Activated T-helper 17 cell treated with anti-CD3 and anti-CD28 coated beads, Interleukin-2, amount 50 U/mL, for 72 hours (primary cell): ENCODE measurements around the gene TCTN3. TPM values are rescaled to one million over a fixed set of nuclear protein-coding genes. Genes with fewer than 3 reads are reported as not detected.

Experiments used
- ATAC-seq: fragments of 150-1000 bp; cut with Tn5 transposase; replicated peaks from 2 replicates; pipeline ENCODE4 v1.10.0; 2021; ENCODE audit warnings: mild to moderate bottlenecking, moderate library complexity
- H3K27ac Mint-ChIP-seq: one replicate; pipeline ENCODE4 v1.8.0; 2022; ENCODE audit warnings: mixed read lengths
- H3K27me3 Mint-ChIP-seq: one replicate; pipeline ENCODE4 v1.8.0; 2022; ENCODE audit warnings: mixed read lengths
- H3K36me3 Mint-ChIP-seq: one replicate; pipeline ENCODE4 v1.8.0; 2022; ENCODE audit warnings: low read depth, mild to moderate bottlenecking, mixed read lengths
- H3K4me1 Mint-ChIP-seq: one replicate; pipeline ENCODE4 v1.8.0; 2022; ENCODE audit warnings: mixed read lengths
- H3K4me3 Mint-ChIP-seq: one replicate; pipeline ENCODE4 v1.8.0; 2022; ENCODE audit warnings: mild to moderate bottlenecking, mixed read lengths
- H3K9me3 Mint-ChIP-seq: one replicate; pipeline ENCODE4 v1.8.0; 2022; ENCODE audit warnings: mixed read lengths
- total RNA-seq, 2 donors: library from RNA; stranded (reverse); gene quantifications; one replicate each; pipeline ENCODE4 v1.2.3, GENCODE V29; 2022

The TCTN3 gene
- total RNA-seq, 2 donors from 2014 or later: 20.3 to 40.6 TPM

DNA sequence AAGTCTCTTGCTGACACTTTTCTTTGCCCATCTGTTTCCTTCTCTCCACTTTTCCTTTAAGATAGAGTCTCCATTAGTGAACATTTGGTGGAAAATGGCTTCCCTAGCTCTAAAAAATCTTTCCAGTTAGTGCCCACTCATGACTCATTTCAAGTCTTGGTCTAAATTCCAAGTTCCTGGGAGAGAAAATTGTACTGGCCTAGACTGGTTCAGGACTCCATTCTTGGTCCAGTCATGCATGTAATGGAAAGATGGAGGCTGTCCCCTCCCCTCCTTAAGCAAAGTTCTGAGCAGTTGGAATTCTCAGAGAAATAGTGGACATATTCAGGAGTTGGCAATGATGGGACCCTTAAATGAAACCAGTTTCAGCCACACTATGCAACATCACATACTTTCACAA, 33.4 kb downstream of the TCTN3 start:
- Mint-ChIP-seq H3K9me3 (peaks cover 4% of the 10 kb centered on the region), H3K36me3 (peaks cover 30% of the 10 kb centered on the region), H3K27ac (no peak overlapping the region), H3K27me3 (no peaks in the 10 kb centered on the region), H3K4me3 (no peak overlapping the region), H3K4me1 (peaks cover 18% of the 10 kb centered on the region)
- no peak for ATAC-seq

DNA sequence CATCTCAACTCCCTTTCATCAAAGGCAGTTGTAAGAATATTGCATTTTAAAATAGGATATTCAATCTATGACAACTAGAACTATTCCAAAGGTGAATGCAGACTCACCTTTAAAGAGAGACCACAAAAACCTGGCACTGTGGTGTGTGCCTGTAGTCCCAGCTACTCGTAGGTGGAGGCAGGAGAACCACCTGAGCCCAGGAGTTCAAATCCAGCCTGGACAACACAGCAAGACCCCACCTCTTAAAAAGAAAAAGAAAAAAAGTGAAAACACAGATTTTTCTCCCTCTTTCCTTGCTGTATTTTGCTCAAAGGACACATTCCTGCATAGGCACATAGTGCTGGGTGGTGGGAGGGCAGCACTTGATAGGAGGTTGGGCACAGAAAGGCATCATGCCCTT, 36.5 kb downstream of the TCTN3 start:
- ATAC-seq: no peak
- Mint-ChIP-seq H3K9me3 (peaks cover 4% of the 10 kb centered on the region), H3K36me3 (peaks cover 29% of the 10 kb centered on the region), H3K27ac (no peak overlapping the region), H3K27me3 (no peaks in the 10 kb centered on the region), H3K4me1 (peaks cover 19% of the 10 kb centered on the region), H3K4me3 (peak overlapping the region; percentile 99)

GRCh38 chr10:95656291-95657164, 37.2 kb downstream of the TCTN3 start, which contains the start of gene ALDH18A1:
TSS of gene ALDH18A1 (minus strand) at chr10:95656711. CDS start at chr10:95653377, 3,334 bp downstream.
- H3K4me3 Mint-ChIP-seq: peak within 1 kb of the TSS; percentile 99
- H3K27ac Mint-ChIP-seq: peak within 1 kb of the TSS; percentile 98
- H3K36me3 Mint-ChIP-seq: peaks cover 37% of the 10 kb centered on the region
- H3K4me1 Mint-ChIP-seq: peaks cover 23% of the 10 kb centered on the region
- ATAC-seq: peak; percentile 88
- H3K27me3 Mint-ChIP-seq: no peaks in the 10 kb centered on the region
- H3K9me3 Mint-ChIP-seq: peaks cover 7% of the 10 kb centered on the region

- Mint-ChIP-seq H3K27ac (peak overlapping the region; percentile 98), H3K4me1 (peaks cover 27% of the 10 kb centered on the region), H3K36me3 (peaks cover 45% of the 10 kb centered on the region), H3K4me3 (peak overlapping the region; percentile 99), H3K27me3 (no peaks in the 10 kb centered on the region), H3K9me3 (peaks cover 11% of the 10 kb centered on the region)
- peak; percentile 47 for ATAC-seq
Measured at GRCh38 chr10:95655571-95656290, 38.0 kb downstream of the TCTN3 start.

GRCh38 chr10:95653895-95654294, 39.8 kb downstream of the TCTN3 start:
- Mint-ChIP-seq H3K36me3 (peaks cover 60% of the 10 kb centered on the region), H3K27ac (no peak overlapping the region), H3K27me3 (no peaks in the 10 kb centered on the region), H3K4me1 (peaks cover 28% of the 10 kb centered on the region), H3K4me3 (no peak overlapping the region), H3K9me3 (peaks cover 11% of the 10 kb centered on the region)
- no peak for ATAC-seq

DNA sequence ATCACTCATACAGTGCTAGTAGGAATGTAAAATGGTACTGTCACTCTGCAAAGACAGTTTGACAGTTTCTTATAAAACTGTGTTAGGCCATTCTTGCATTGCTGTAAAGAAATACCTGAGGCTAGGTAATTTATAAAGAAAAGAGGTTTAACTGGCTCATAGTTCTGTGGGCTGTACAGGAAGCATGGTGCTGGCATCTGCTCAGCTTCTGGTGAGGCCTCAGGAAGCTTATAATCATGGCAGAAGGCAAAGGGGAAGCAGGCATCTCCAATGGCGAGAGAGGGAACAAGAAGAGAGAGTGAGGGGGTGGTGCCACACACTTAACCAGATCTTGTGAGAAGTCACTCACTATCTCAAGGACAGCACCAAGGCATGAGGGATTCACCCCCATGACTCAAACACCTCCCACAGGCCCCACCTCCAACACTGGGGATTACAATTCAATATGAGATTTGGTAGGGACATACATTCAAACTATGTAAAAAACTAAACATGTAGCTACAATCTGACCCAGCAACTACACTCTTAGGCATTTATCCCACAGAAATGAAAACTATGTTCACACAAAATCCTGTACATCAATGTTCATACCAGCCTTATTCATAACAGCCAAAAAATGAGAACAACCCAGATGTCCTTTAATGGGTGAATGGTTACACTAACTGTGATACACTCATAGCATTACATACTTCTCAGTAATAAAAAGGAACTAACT, 42.2 kb downstream of the TCTN3 start:
- ATAC-seq: peak; percentile 22
- H3K36me3 Mint-ChIP-seq: peaks cover 81% of the 10 kb centered on the region
- H3K4me1 Mint-ChIP-seq: peaks cover 18% of the 10 kb centered on the region

GRCh38 chr10:95650232-95650631, 43.5 kb downstream of the TCTN3 start:
- Mint-ChIP-seq H3K4me3 (no peak overlapping the region), H3K27me3 (no peaks in the 10 kb centered on the region), H3K9me3 (peaks cover 7% of the 10 kb centered on the region), H3K36me3 (peaks cover 85% of the 10 kb centered on the region), H3K27ac (no peak overlapping the region), H3K4me1 (peaks cover 16% of the 10 kb centered on the region)
- ATAC-seq: no peak

More for the DNA sequence above, 42.2 kb downstream of the TCTN3 start:
- H3K27me3 Mint-ChIP-seq: no peaks in the 10 kb centered on the region
- peaks cover 7% of the 10 kb centered on the region for H3K9me3 Mint-ChIP-seq
- H3K4me3 Mint-ChIP-seq: no peak overlapping the region
- H3K27ac Mint-ChIP-seq: peak overlapping the region; percentile 8

DNA sequence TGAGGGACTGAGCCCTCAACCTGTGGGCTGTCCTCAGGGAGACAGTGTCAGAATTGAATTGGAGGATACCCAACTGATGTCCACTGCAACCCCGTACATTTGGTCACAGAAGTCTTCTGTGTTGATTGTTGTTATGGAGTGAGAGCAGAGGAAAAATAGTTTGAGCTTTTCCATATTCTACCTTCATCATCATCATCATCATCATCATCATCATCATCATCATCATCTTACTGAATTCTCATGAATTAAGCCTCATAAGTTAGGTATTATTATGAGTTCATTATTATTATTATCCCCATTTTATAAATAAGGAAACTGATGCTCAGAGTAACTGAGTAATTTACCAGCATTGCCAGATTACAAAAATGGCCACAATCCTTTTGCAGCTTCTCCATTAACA, 45.6 kb downstream of the TCTN3 start:
- Mint-ChIP-seq H3K4me3 (no peak overlapping the region), H3K27ac (no peak overlapping the region), H3K4me1 (peaks cover 15% of the 10 kb centered on the region), H3K9me3 (peaks cover 7% of the 10 kb centered on the region), H3K27me3 (no peaks in the 10 kb centered on the region), H3K36me3 (peaks cover 93% of the 10 kb centered on the region)
- ATAC-seq: no peak

DNA sequence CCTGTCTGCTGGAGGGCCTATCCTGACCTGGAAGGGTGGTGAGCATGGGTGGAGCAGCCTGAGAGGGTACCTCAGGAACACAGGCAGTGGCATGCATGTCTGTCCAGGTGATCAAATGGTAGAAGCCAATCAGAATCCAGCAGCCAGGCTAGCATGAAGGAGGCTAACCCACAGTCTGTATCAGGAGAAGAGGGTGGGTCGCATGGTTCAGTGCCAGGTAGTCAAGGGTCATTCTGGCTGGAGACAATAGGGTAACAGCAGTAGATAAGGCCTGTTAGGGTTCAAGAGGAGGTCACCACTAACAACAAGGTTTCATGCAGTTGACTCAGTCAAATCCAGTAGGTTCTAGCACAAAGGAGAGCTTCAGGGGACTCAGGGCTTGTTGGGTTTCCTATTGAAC, 47.6 kb downstream of the TCTN3 start:
- Mint-ChIP-seq H3K27me3 (no peaks in the 10 kb centered on the region), H3K4me1 (peaks cover 8% of the 10 kb centered on the region), H3K27ac (no peak overlapping the region), H3K9me3 (peaks cover under 1% of the 10 kb centered on the region), H3K4me3 (no peak overlapping the region), H3K36me3 (peaks cover 93% of the 10 kb centered on the region)
- no peak for ATAC-seq

- Mint-ChIP-seq H3K4me1 (peaks cover 7% of the 10 kb centered on the region), H3K4me3 (no peak overlapping the region), H3K36me3 (peaks cover 93% of the 10 kb centered on the region), H3K9me3 (no peaks in the 10 kb centered on the region), H3K27ac (peak overlapping the region; percentile 39), H3K27me3 (no peaks in the 10 kb centered on the region)
- ATAC-seq: no peak
Measured at GRCh38 chr10:95644901-95645300, 48.8 kb downstream of the TCTN3 start.

- H3K27ac Mint-ChIP-seq: no peak overlapping the region
- H3K36me3 Mint-ChIP-seq: peaks cover 95% of the 10 kb centered on the region
- H3K27me3 Mint-ChIP-seq: no peaks in the 10 kb centered on the region
- H3K9me3 Mint-ChIP-seq: no peaks in the 10 kb centered on the region
- H3K4me1 Mint-ChIP-seq: peaks cover under 1% of the 10 kb centered on the region
- no peak overlapping the region for H3K4me3 Mint-ChIP-seq
- ATAC-seq: no peak
Measured at GRCh38 chr10:95640891-95641315, 52.8 kb downstream of the TCTN3 start.

- H3K4me1 Mint-ChIP-seq: no peaks in the 10 kb centered on the region
- ATAC-seq: no peak
- H3K36me3 Mint-ChIP-seq: peaks cover 99% of the 10 kb centered on the region
- H3K27me3 Mint-ChIP-seq: no peaks in the 10 kb centered on the region
- H3K9me3 Mint-ChIP-seq: no peaks in the 10 kb centered on the region
- no peak overlapping the region for H3K27ac Mint-ChIP-seq
- H3K4me3 Mint-ChIP-seq: no peak overlapping the region
Measured at GRCh38 chr10:95637911-95638310, 55.8 kb downstream of the TCTN3 start.

DNA sequence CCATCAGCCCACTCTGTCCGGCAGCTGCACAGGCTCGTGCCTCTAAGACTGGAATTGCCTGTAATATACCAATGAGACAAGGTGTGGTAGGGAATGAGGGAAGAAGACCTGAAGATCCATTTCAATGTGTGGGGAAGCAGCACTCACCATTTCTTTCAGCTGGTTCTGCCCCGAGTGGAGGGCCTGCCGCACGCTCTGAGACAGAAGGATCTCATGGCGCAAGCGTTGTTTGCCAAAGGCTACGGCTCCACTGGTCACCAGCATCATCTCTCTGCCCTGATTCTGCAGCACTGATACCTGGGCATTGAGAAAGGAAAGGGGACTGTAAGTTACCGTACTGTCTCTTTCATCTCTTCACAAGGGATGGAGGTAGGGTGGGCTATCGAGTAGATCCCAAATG, 56.6 kb downstream of the TCTN3 start:
- H3K36me3 Mint-ChIP-seq: peaks cover 99% of the 10 kb centered on the region
- H3K27ac Mint-ChIP-seq: no peak overlapping the region
- H3K27me3 Mint-ChIP-seq: no peaks in the 10 kb centered on the region
- no peak for ATAC-seq
- H3K9me3 Mint-ChIP-seq: no peaks in the 10 kb centered on the region
- H3K4me3 Mint-ChIP-seq: no peak overlapping the region
- no peaks in the 10 kb centered on the region for H3K4me1 Mint-ChIP-seq

GRCh38 chr10:95635319-95635733, 58.4 kb downstream of the TCTN3 start:
- H3K36me3 Mint-ChIP-seq: peaks cover 100% of the 10 kb centered on the region
- no peaks in the 10 kb centered on the region for H3K9me3 Mint-ChIP-seq
- peak overlapping the region; percentile 4 for H3K27ac Mint-ChIP-seq
- H3K4me3 Mint-ChIP-seq: no peak overlapping the region
- no peak for ATAC-seq
- H3K4me1 Mint-ChIP-seq: no peaks in the 10 kb centered on the region
- H3K27me3 Mint-ChIP-seq: no peaks in the 10 kb centered on the region
